GM18951 (cell line): Measurements from ENCODE around the gene FBXL16.
"Not testable (repeated sequence)": the region's sequence is repeated elsewhere in the genome, so short reads cannot be mapped to it uniquely, and the experiment has no call there.

ENCODE experiments used
- POLR2A ChIP-seq: IDR thresholded peaks from 4 replicates; pipeline ENCODE4 v1.6.1; 2011; ENCODE audit warnings: mild to moderate bottlenecking; ENCODE audit not compliant: insufficient read length, insufficient read depth; ENCODE audit errors: extremely low read depth
- in situ Hi-C: fragments of 300-500 bp; cut with MboI; formaldehyde crosslinking; loops from one replicate; pipeline ENCODE4 v1.12.0; 2022; ENCODE audit warnings: low sequenced_read_pairs, mixed read lengths, inconsistent platforms; ENCODE audit not compliant: unreplicated experiment

The FBXL16 gene

GRCh38 chr16:705431-706188, at the start of gene FBXL16:
FBXL16 (minus strand) TSS chr16:705801; CDS start chr16:697405, 8,396 bp downstream.
- TF ChIP-seq POLR2A = no peak
- in situ Hi-C loops = no loop called here

GRCh38 chr16:754656-755055, 49.1 kb upstream of the FBXL16 start:
- in situ Hi-C loops = no loop called here
- TF ChIP-seq POLR2A = no peak

- in situ Hi-C loops = not testable (repeated sequence)
Measured at GRCh38 chr16:754121-754607, 48.6 kb upstream of the FBXL16 start.

- in situ Hi-C loops = no loop called here
- TF ChIP-seq POLR2A = no peak
Measured at GRCh38 chr16:752007-752312, 46.4 kb upstream of the FBXL16 start.

GRCh38 chr16:751152-752006, 45.8 kb upstream of the FBXL16 start:
- no peak for TF ChIP-seq POLR2A
- in situ Hi-C loops = no loop called here

- in situ Hi-C loops = no loop called here
- no peak for TF ChIP-seq POLR2A
Measured at GRCh38 chr16:750485-750884, 44.9 kb upstream of the FBXL16 start.

- TF ChIP-seq POLR2A = no peak
- in situ Hi-C loops = no loop called here
Measured at GRCh38 chr16:749010-749409, 43.4 kb upstream of the FBXL16 start.

- no peak for TF ChIP-seq POLR2A
- in situ Hi-C loops = no loop called here
Measured at GRCh38 chr16:747978-748746, 42.6 kb upstream of the FBXL16 start.

GRCh38 chr16:746637-747036, 41.0 kb upstream of the FBXL16 start:
- no peak for TF ChIP-seq POLR2A

GRCh38 chr16:745739-746138, 40.1 kb upstream of the FBXL16 start:
- no peak for TF ChIP-seq POLR2A
- in situ Hi-C loops = no loop called here

More at GRCh38 chr16:746637-747036, 41.0 kb upstream of the FBXL16 start:
- in situ Hi-C loops = no loop called here

- no peak for TF ChIP-seq POLR2A
- in situ Hi-C loops = no loop called here
Measured at GRCh38 chr16:743794-744500, 38.3 kb upstream of the FBXL16 start.

- in situ Hi-C loops = not testable (repeated sequence)
Measured at GRCh38 chr16:742894-743293, 37.3 kb upstream of the FBXL16 start.
